ENCODE results near the gene NRDE2. TPM values are rescaled to one million over a fixed set of nuclear protein-coding genes. Genes with fewer than 3 reads are reported as not detected.

NRDE2 gene
- total and polyA plus RNA-seq, 2 of the 4 experiments (the other 2 are of a cell fraction), result 4.5 to 9.3 TPM

- H3K9me3 ChIP-seq (ENCODE audit: control insufficient read depth, insufficient read depth, low read length), result no peaks in the 10 kb centered on the region
- dilution Hi-C loops (cut with HindIII; ENCODE audit: low sequenced_read_pairs, unreplicated experiment), result no loop called here
- no peak overlapping the region for H4K91ac ChIP-seq (ENCODE audit: insufficient read depth, low read depth, low read length)
- H3K4me1 ChIP-seq (ENCODE audit: control insufficient read depth, insufficient read depth, low read length), result no peaks in the 10 kb centered on the region
- no peak overlapping the region for H3K56ac ChIP-seq (ENCODE audit: extremely low read depth, insufficient read depth, low read length)
- no peaks in the 10 kb centered on the region for H3K36me3 ChIP-seq (ENCODE audit: control insufficient read depth, insufficient read depth, low read length)
- DNase-seq, result no peak
- no peak overlapping the region for H2BK5ac ChIP-seq (ENCODE audit: low read depth, low read length, poor library complexity, severe bottlenecking)
- H2BK15ac ChIP-seq (ENCODE audit: low read depth, low read length), result no peak overlapping the region
- peak overlapping the region; percentile 71; the same call in 1 of the 2 replicates for H3K4me3 ChIP-seq (ENCODE audit: insufficient read depth, low read depth, low read length)
- TF ChIP-seq MAFK (IDR thresholded peaks at IDR 0.05; ENCODE audit: low read depth, low read length), result no peak
- TF ChIP-seq ELK1 (IDR thresholded peaks at IDR 0.05; ENCODE audit: borderline replicate concordance, low read depth, low read length), result no peak
- no peak overlapping the region for H3K18ac ChIP-seq (ENCODE audit: low read depth, low read length)
- H2AK9ac ChIP-seq (replicated peaks; ENCODE audit: low read depth, low read length, poor library complexity), result no peak overlapping the region
- peak overlapping the region; percentile 98 for H4K5ac ChIP-seq (ENCODE audit: low read depth, low read length)
- 80% methylated on average over 1 of the region's 15 CpGs; no CpG with 5 or more reads in 1 of the 2 experiments for WGBS, 2 experiments (ENCODE audit: extremely low coverage in 2 of 2, insufficient read length in 1 of 2)
- no peaks in the 10 kb centered on the region; the same call in 1 of the 2 replicates for H3K27me3 ChIP-seq (ENCODE audit: control insufficient read depth, insufficient read depth, low read length)
- BruUV-seq (replicated peaks), result no TSS peak
- no peak overlapping the region for H2AFZ ChIP-seq (replicated peaks; ENCODE audit: low read length, poor library complexity)
- no peak overlapping the region for H2BK20ac ChIP-seq (ENCODE audit: low read depth, low read length)
- no peak overlapping the region for H3K9ac ChIP-seq (ENCODE audit: low read depth, low read length)
- peak overlapping the region; percentile 92 for H3K4me2 ChIP-seq (ENCODE audit: low read depth, low read length)
- no peak overlapping the region for H3K23ac ChIP-seq (ENCODE audit: low read depth, low read length)
- intact Hi-C loops (cut with micrococcal nuclease), result no loop called here
- H4K8ac ChIP-seq (ENCODE audit: low read depth in 2 of 2, low read length in 2 of 2), result peak overlapping the region; percentile 94 to 98
- H4K20me1 ChIP-seq (ENCODE audit: insufficient read depth, low read length), result no peaks in the 10 kb centered on the region
- peaks cover 12 to 32% of the 10 kb centered on the region in 2 experiments for H3K79me1 ChIP-seq (ENCODE audit: low read depth in 1 of 2, low read length in 2 of 2)
- no peak overlapping the region for H2BK120ac ChIP-seq (ENCODE audit: low read depth, low read length)
- ATAC-seq (ENCODE audit: low read depth), result no peak
- CTCF ChIA-PET, result interaction anchor here (0.7 to 1.6 kb wide), 2 partner anchors 11 to 288 kb away, joined by 3 read pairs; no protein-coding TSS in a partner anchor
- H3K14ac ChIP-seq (replicated peaks; ENCODE audit: low read depth, low read length), result no peak overlapping the region
- no peak overlapping the region; the same call in 1 of the 2 replicates for H3K4ac ChIP-seq (ENCODE audit: low read depth, low read length)
- H3K9me1 ChIP-seq (ENCODE audit: insufficient read depth, low read length), result no peaks in the 10 kb centered on the region
- in situ Hi-C loops (cut with MboI; ENCODE audit: low sequenced_read_pairs), result no loop called here
- H2AK5ac ChIP-seq (ENCODE audit: low read depth, low read length), result peak overlapping the region; percentile 1; the same call in 1 of the 2 replicates
- POLR2A ChIA-PET (ENCODE audit: unreplicated experiment), result interaction anchor here (0.7 kb wide), 1 partner anchor 544 kb away, joined by 8 read pairs; no protein-coding TSS in a partner anchor
- no peak overlapping the region for H3K27ac ChIP-seq (ENCODE audit: insufficient read depth, low read length)
These were observed 1.2 kb downstream of the NRDE2 start for GRCh38 chr14:90330203-90331196.

All from IMR-90 (cell line).